Mesothelial cell of epicardium (in vitro differentiated cells): ENCODE data around the gene SH3GL3. TPM values are rescaled to one million over a fixed set of nuclear protein-coding genes. Genes with fewer than 3 reads are reported as not detected.

ENCODE experiments used
- DNase-seq, 2 experiments: peaks; one replicate each; pipeline ENCODE4 v3.0.0; 2021; ENCODE audit warnings: low spot score in 2 of 2; ENCODE audit not compliant: unreplicated experiment in 2 of 2
- H3K27ac Mint-ChIP-seq: 2 replicates; pipeline ENCODE4 v1.8.0; 2021; ENCODE audit warnings: mixed read lengths
- H3K27me3 Mint-ChIP-seq: 2 replicates; pipeline ENCODE4 v1.8.0; 2021; ENCODE audit warnings: low read depth, mixed read lengths
- H3K36me3 Mint-ChIP-seq: 2 replicates; pipeline ENCODE4 v1.8.0; 2021; ENCODE audit warnings: mixed read lengths
- H3K4me1 Mint-ChIP-seq: 2 replicates; pipeline ENCODE4 v1.8.0; 2021; ENCODE audit warnings: mixed read lengths
- H3K4me3 Mint-ChIP-seq: 2 replicates; pipeline ENCODE4 v1.8.0; 2021; ENCODE audit warnings: mild to moderate bottlenecking, moderate library complexity, mixed read lengths
- H3K9me3 Mint-ChIP-seq: 2 replicates; pipeline ENCODE4 v1.8.0; 2021; ENCODE audit warnings: mixed read lengths
- CTCF ChIP-seq: fragments of 200-600 bp; sonication (generic); IDR thresholded peaks from one replicate; pipeline ENCODE4 v1.5.0; 2021; ENCODE audit warnings: antibody characterized with exemption; ENCODE audit not compliant: unreplicated experiment
- total RNA-seq: library from RNA; stranded (reverse); gene quantifications from 3 replicates; pipeline ENCODE4 v1.2.1, GENCODE V29; 2021

The SH3GL3 gene
- total RNA-seq, 1 donor from 2014 or later: 6.1 TPM

DNA sequence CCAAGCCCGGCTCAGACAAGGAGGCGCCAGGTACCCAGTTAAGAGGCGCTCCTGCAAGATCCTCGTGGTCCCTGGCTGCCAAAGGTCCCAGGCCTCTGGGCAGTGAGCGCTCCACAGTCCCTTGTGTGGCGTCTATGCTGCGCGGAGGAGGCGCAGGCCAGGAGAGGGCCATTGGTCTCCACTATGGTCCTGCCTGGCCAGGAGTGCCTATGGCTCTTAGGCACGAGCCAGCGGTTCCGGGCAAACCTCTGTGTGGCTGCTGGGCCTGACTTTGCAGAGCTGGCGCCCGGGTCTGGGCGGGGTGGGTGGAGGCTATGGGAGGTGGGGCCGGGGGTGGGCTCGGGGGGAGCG, 206.1 kb downstream of the SH3GL3 start:
- no peak for DNase-seq
- Mint-ChIP-seq H3K9me3 (no peaks in the 10 kb centered on the region), H3K27me3 (peaks cover 90% of the 10 kb centered on the region), H3K27ac (no peak overlapping the region), H3K4me1 (peaks cover 3% of the 10 kb centered on the region), H3K36me3 (peaks cover 2% of the 10 kb centered on the region), H3K4me3 (peak overlapping the region; percentile 22)
- TF ChIP-seq CTCF: no peak

- no peak for TF ChIP-seq CTCF
- Mint-ChIP-seq H3K36me3 (peaks cover 2% of the 10 kb centered on the region), H3K4me3 (peak within 1 kb of the TSS; percentile 67), H3K9me3 (no peaks in the 10 kb centered on the region), H3K4me1 (peaks cover 3% of the 10 kb centered on the region), H3K27ac (no peak within 1 kb of the TSS), H3K27me3 (peaks cover 85% of the 10 kb centered on the region)
- peak; percentile 65 to 83 for DNase-seq
Measured at GRCh38 chr15:83653639-83654378, 206.7 kb downstream of the SH3GL3 start, which contains the start of gene ADAMTSL3. TSS of gene ADAMTSL3 (plus strand) at chr15:83654123. CDS start at chr15:83655762, 1,639 bp downstream.

GRCh38 chr15:83654379-83655236, 207.5 kb downstream of the SH3GL3 start:
- peak in 1 of 2 experiments; percentile 40 for DNase-seq
- Mint-ChIP-seq H3K4me3 (peak overlapping the region; percentile 67), H3K9me3 (no peaks in the 10 kb centered on the region), H3K36me3 (peaks cover 2% of the 10 kb centered on the region), H3K27me3 (peaks cover 84% of the 10 kb centered on the region), H3K27ac (no peak overlapping the region), H3K4me1 (peaks cover 3% of the 10 kb centered on the region)
- no peak for TF ChIP-seq CTCF

- peaks cover 78% of the 10 kb centered on the region for H3K27me3 Mint-ChIP-seq
Measured at GRCh38 chr15:83655237-83655616, 208.1 kb downstream of the SH3GL3 start.

GRCh38 chr15:83656192-83656591, 209.1 kb downstream of the SH3GL3 start:
- Mint-ChIP-seq H3K27me3 (peaks cover 68% of the 10 kb centered on the region), H3K36me3 (peaks cover 2% of the 10 kb centered on the region)

More at GRCh38 chr15:83655237-83655616, 208.1 kb downstream of the SH3GL3 start:
- H3K4me3 Mint-ChIP-seq: peak overlapping the region; percentile 67
- H3K4me1 Mint-ChIP-seq: peaks cover 3% of the 10 kb centered on the region
- H3K27ac Mint-ChIP-seq: no peak overlapping the region
- no peaks in the 10 kb centered on the region for H3K9me3 Mint-ChIP-seq
- DNase-seq: no peak
- H3K36me3 Mint-ChIP-seq: peaks cover 2% of the 10 kb centered on the region
- TF ChIP-seq CTCF: no peak

More at GRCh38 chr15:83656192-83656591, 209.1 kb downstream of the SH3GL3 start:
- H3K27ac Mint-ChIP-seq: no peak overlapping the region
- no peak for TF ChIP-seq CTCF
- peaks cover 3% of the 10 kb centered on the region for H3K4me1 Mint-ChIP-seq
- no peaks in the 10 kb centered on the region for H3K9me3 Mint-ChIP-seq
- no peak for DNase-seq
- H3K4me3 Mint-ChIP-seq: no peak overlapping the region
